ENCODE data around the gene SLC17A9. TPM values are rescaled to one million over a fixed set of nuclear protein-coding genes. Genes with fewer than 3 reads are reported as not detected.

The SLC17A9 gene
- total and polyA plus RNA-seq, 4 donors, result 2.4 to 17.3 (median 9.6) TPM

- ATAC-seq (ENCODE audit: insufficient read depth, low FRiP score) (no peak), DNase-seq (no peak)
- WGBS, 2 donors, result 94 to 96% methylated on average over 25 of the region's 25 CpGs
- no peak for TF ChIP-seq CTCF (IDR thresholded peaks at IDR 0.05; ENCODE audit: control extremely low read depth, extremely low read depth)
- peaks cover 16 to 67% (median 40%) of the 10 kb centered on the region in 4 donors for H3K36me3 ChIP-seq (ENCODE audit: control insufficient read depth in 4 of 4, insufficient read depth in 4 of 4, low read length in 4 of 4)
- no peaks in the 10 kb centered on the region for H3K27me3 ChIP-seq (ENCODE audit: control insufficient read depth in 3 of 3, insufficient read depth in 3 of 3, low read length in 2 of 3)
- H3K27ac ChIP-seq (ENCODE audit: low read depth in 1 of 2, low read length in 1 of 2), result no peak overlapping the region
- no peak overlapping the region for H3K9ac ChIP-seq (ENCODE audit: insufficient read depth in 1 of 2, low read length in 2 of 2)
- peaks cover 0 to 2% (median 0%) of the 10 kb centered on the region in 4 donors for H3K9me3 ChIP-seq (ENCODE audit: control insufficient read depth in 4 of 4, insufficient read depth in 3 of 4, low read length in 3 of 4)
- peaks cover 0 to 10% (median 0%) of the 10 kb centered on the region in 5 donors for H3K4me1 ChIP-seq (ENCODE audit: control insufficient read depth in 5 of 5, insufficient read depth in 5 of 5, low read length in 5 of 5)
- no peak overlapping the region for H3K4me3 ChIP-seq
Measured at GRCh38 chr20:62945771-62946339, 6.7 kb upstream of the SLC17A9 start.

GRCh38 chr20:62946918-62947317 is 5.6 kb upstream of the SLC17A9 start:
- H3K9ac ChIP-seq (ENCODE audit: insufficient read depth in 1 of 2, low read length in 2 of 2), result no peak overlapping the region

GRCh38 chr20:62947532-62948300 is 4.8 kb upstream of the SLC17A9 start:
- Histone ChIP-seq H3K36me3 (ENCODE audit: control insufficient read depth in 4 of 4, insufficient read depth in 4 of 4, low read length in 4 of 4) (peaks cover 16 to 60% (median 37%) of the 10 kb centered on the region in 4 donors), H3K4me1 (ENCODE audit: control insufficient read depth in 5 of 5, insufficient read depth in 5 of 5, low read length in 5 of 5) (peaks cover 0 to 11% (median 5%) of the 10 kb centered on the region in 5 donors), H3K27ac (ENCODE audit: low read depth in 1 of 2, low read length in 1 of 2) (no peak overlapping the region), H3K27me3 (ENCODE audit: control insufficient read depth in 3 of 3, insufficient read depth in 3 of 3, low read length in 2 of 3) (no peaks in the 10 kb centered on the region), H3K9ac (ENCODE audit: insufficient read depth in 1 of 2, low read length in 2 of 2) (no peak overlapping the region), H3K4me3 (no peak overlapping the region), H3K9me3 (ENCODE audit: control insufficient read depth in 4 of 4, insufficient read depth in 3 of 4, low read length in 3 of 4) (peaks cover 0 to 2% (median 0%) of the 10 kb centered on the region in 4 donors)
- 96 to 97% methylated on average over 17 of the region's 17 CpGs for WGBS, 2 donors
- no peak for ATAC-seq (ENCODE audit: insufficient read depth, low FRiP score)
- TF ChIP-seq CTCF (IDR thresholded peaks at IDR 0.05; ENCODE audit: control extremely low read depth, extremely low read depth), result no peak
- DNase-seq, result no peak

More at GRCh38 chr20:62946918-62947317, 5.6 kb upstream of the SLC17A9 start:
- Histone ChIP-seq H3K27ac (ENCODE audit: low read depth in 1 of 2, low read length in 1 of 2) (no peak overlapping the region), H3K4me3 (no peak overlapping the region), H3K27me3 (ENCODE audit: control insufficient read depth in 3 of 3, insufficient read depth in 3 of 3, low read length in 2 of 3) (no peaks in the 10 kb centered on the region), H3K36me3 (ENCODE audit: control insufficient read depth in 4 of 4, insufficient read depth in 4 of 4, low read length in 4 of 4) (peaks cover 16 to 60% (median 38%) of the 10 kb centered on the region in 4 donors), H3K4me1 (ENCODE audit: control insufficient read depth in 5 of 5, insufficient read depth in 5 of 5, low read length in 5 of 5) (peaks cover 0 to 10% (median 0%) of the 10 kb centered on the region in 5 donors), H3K9me3 (ENCODE audit: control insufficient read depth in 4 of 4, insufficient read depth in 3 of 4, low read length in 3 of 4) (peaks cover 0 to 2% (median 0%) of the 10 kb centered on the region in 4 donors)
- TF ChIP-seq CTCF (IDR thresholded peaks at IDR 0.05; ENCODE audit: control extremely low read depth, extremely low read depth), result no peak
- DNase-seq, result no peak
- 80 to 83% methylated on average over 10 of the region's 10 CpGs for WGBS, 2 donors
- no peak for ATAC-seq (ENCODE audit: insufficient read depth, low FRiP score)
